Measurements from ENCODE around the gene CHST9. TPM values are rescaled to one million over a fixed set of nuclear protein-coding genes. Genes with fewer than 3 reads are reported as not detected.

Gene CHST9
- total RNA-seq, 1 donor from 2014 or later, result 2.4 TPM

DNA sequence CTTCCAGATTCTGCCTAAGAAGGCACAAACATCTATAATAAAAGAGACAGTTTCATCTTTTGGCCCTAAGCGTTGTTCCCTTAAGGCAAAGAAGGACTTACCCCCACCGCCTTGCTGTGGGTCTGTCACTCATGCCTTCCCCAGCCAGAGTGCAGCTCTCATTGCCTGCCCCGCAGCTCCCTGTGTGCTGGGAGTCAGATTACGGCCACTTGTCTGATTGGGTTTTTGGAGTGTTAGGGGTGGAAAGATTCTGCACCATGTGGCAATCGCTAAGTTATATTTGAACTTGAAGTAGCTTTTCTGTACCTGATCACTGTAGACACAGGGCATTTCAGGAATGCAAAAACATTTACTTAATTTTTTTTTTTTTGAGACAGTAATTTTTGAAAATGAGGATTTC, 319.6 kb downstream of the CHST9 start, which contains the start of gene AQP4:
TSS of gene AQP4 (minus strand) at position 151 of the 400 bp plus-strand sequence. CDS start at position 133, 18 bp downstream.
- peaks cover 40% of the 10 kb centered on the region for H3K27me3 Mint-ChIP-seq (ENCODE audit: low read depth)
- no peak for DNase-seq (ENCODE audit: low spot score in 2 of 2, unreplicated experiment in 2 of 2)
- no peak within 1 kb of the TSS for H3K27ac Mint-ChIP-seq
- no peaks in the 10 kb centered on the region for H3K9me3 Mint-ChIP-seq
- no peak within 1 kb of the TSS for H3K4me3 Mint-ChIP-seq
- TF ChIP-seq, protein P1, sequence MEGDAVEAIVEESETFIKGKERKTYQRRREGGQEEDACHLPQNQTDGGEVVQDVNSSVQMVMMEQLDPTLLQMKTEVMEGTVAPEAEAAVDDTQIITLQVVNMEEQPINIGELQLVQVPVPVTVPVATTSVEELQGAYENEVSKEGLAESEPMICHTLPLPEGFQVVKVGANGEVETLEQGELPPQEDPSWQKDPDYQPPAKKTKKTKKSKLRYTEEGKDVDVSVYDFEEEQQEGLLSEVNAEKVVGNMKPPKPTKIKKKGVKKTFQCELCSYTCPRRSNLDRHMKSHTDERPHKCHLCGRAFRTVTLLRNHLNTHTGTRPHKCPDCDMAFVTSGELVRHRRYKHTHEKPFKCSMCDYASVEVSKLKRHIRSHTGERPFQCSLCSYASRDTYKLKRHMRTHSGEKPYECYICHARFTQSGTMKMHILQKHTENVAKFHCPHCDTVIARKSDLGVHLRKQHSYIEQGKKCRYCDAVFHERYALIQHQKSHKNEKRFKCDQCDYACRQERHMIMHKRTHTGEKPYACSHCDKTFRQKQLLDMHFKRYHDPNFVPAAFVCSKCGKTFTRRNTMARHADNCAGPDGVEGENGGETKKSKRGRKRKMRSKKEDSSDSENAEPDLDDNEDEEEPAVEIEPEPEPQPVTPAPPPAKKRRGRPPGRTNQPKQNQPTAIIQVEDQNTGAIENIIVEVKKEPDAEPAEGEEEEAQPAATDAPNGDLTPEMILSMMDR (IDR thresholded peaks at IDR 0.05; ENCODE audit: unreplicated experiment), result no peak
- no peaks in the 10 kb centered on the region for H3K36me3 Mint-ChIP-seq
- H3K4me1 Mint-ChIP-seq, result peaks cover 47% of the 10 kb centered on the region

DNA sequence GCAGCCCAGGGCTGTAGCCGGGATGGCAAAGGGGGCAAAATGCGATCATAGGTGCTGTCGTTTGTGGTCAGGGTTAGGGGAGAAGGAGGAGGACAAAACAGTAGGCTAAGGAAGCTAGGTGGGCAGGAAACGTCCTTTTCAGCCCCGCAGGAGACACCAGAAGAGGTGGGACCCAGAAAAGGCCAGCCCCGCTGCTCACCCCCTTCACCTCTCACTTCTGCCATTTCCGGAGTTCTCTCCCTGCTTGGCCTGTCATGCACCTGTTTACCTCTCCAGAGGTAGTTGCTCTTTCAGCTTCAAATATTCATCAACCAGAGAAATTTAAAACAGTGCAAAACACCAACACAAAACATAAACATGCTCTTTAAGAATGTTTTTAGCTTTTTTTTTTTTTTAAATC, 320.4 kb downstream of the CHST9 start:
- Mint-ChIP-seq H3K9me3 (no peaks in the 10 kb centered on the region), H3K27ac (no peak overlapping the region), H3K4me1 (peaks cover 41% of the 10 kb centered on the region), H3K36me3 (no peaks in the 10 kb centered on the region), H3K27me3 (ENCODE audit: low read depth) (peaks cover 42% of the 10 kb centered on the region), H3K4me3 (no peak overlapping the region)
- TF ChIP-seq, protein P1 (IDR thresholded peaks at IDR 0.05; ENCODE audit: unreplicated experiment), result no peak
- no peak for DNase-seq (ENCODE audit: low spot score in 2 of 2, unreplicated experiment in 2 of 2)

DNA sequence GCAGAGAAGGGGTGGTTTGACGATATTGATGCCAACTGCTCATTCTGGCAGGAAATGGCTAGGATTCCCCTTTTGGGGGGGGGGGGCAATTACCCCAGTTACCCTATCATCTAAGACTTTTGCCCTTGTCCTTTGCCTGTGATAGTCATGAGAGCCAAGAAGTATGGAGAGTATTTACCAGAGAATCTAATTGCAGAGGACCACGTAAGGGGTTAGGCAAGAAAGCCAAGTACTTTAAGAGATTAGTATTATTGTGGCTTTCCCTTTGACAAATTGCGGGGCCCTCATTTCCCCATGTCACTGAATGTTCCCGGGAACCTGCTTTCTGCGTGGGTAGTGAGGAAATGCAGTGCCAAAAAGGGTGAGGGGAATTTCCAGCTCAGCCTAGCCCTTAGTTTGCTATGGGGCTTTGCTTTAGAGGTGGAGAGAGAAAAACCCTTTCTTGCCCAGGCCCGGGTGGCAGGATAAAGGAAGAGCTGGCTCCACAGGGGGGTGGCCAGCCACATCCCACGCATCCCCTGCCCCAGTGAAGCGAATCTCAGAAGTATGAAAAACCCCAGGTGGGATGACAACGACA, 321.1 kb downstream of the CHST9 start:
- Mint-ChIP-seq H3K27ac (no peak overlapping the region), H3K4me1 (peaks cover 38% of the 10 kb centered on the region), H3K27me3 (ENCODE audit: low read depth) (peaks cover 42% of the 10 kb centered on the region), H3K36me3 (no peaks in the 10 kb centered on the region), H3K4me3 (peak overlapping the region; percentile 65), H3K9me3 (no peaks in the 10 kb centered on the region)
- no peak for DNase-seq (ENCODE audit: low spot score in 2 of 2, unreplicated experiment in 2 of 2)
- TF ChIP-seq, protein P1 (IDR thresholded peaks at IDR 0.05; ENCODE audit: unreplicated experiment), result no peak

DNA sequence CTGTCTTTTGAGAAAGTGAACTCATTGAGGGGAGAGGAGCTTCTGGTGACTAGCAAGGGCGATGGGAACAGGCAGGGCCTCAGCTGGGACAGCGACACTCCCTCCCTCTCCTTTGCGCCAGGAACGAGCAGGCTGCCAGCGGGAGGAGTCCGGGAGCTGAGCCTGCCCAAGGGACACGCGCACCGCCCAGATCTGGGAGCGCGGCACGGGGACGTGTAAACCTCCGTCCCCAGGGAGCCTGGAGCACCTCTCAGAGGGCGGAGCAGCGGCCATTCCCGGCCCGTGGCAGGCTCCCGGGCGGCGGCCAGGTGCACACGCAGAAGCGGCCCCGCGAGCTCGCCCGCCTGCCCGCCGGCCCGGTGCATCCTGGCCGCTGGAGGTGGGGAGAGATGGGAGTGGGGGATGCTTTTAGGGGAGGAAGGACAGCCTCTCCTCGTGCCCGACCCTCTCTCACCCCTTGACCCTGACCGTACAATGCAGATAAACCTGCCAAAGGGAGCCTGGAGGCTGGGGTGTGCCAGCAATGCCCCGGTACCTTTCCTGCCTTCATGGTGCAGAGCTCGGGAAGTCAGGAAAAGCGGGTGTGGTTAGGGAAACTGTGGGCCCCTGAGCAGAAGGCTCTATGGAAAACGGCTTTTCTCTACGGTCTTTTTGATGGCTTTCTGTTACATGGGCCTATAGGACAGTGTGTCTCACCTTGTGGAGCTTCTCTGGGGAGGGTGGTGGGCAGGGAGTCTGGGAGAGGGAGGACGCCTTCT, 321.8 kb downstream of the CHST9 start:
- DNase-seq (ENCODE audit: low spot score in 2 of 2, unreplicated experiment in 2 of 2), result peak; percentile 25 to 51

DNA sequence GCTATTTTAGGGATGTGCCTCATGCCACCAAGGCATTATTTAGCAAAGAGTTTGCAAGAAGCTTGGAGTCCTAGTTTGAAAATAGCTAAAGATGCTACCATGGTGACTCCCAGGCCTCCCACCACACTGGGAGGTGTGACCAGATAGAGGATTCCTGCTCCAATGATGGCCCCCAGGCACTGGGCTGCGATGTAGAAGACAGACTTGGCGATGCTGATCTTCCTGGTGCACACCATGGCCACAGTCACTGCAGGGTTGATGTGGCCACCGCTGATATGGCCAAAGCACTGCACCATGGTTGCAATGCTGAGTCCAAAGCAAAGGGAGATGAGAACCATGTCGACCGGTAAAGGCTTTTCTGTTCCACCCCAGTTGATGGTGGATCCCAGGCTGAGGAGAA, 323.0 kb downstream of the CHST9 start:
- Mint-ChIP-seq H3K36me3 (no peaks in the 10 kb centered on the region), H3K4me3 (no peak overlapping the region)

More for the DNA sequence above, 321.8 kb downstream of the CHST9 start:
- Mint-ChIP-seq H3K4me3 (peak overlapping the region; percentile 65), H3K27ac (no peak overlapping the region), H3K9me3 (no peaks in the 10 kb centered on the region), H3K4me1 (peaks cover 31% of the 10 kb centered on the region), H3K36me3 (no peaks in the 10 kb centered on the region), H3K27me3 (ENCODE audit: low read depth) (peaks cover 42% of the 10 kb centered on the region)
- TF ChIP-seq, protein P1 (IDR thresholded peaks at IDR 0.05; ENCODE audit: unreplicated experiment), result no peak

More for the DNA sequence above, 323.0 kb downstream of the CHST9 start:
- Mint-ChIP-seq H3K27ac (no peak overlapping the region), H3K27me3 (ENCODE audit: low read depth) (peaks cover 42% of the 10 kb centered on the region), H3K4me1 (peaks cover 26% of the 10 kb centered on the region), H3K9me3 (no peaks in the 10 kb centered on the region)
- TF ChIP-seq, protein P1 (IDR thresholded peaks at IDR 0.05; ENCODE audit: unreplicated experiment), result no peak
- DNase-seq (ENCODE audit: low spot score in 2 of 2, unreplicated experiment in 2 of 2), result no peak

Data from mesothelial cell of epicardium (in vitro differentiated cells).